Tibial nerve (tissue), 3 donors: ENCODE data around the gene B3GNT9.

Experiments used
- CTCF ChIP-seq, 5 experiments: fragments of 200-600 bp in 3 of 5; fragments of 450-650 bp in 2 of 5; sonication (generic) in 3 of 5; IDR thresholded peaks; one replicate each; pipeline ENCODE4 v1.5.1; 2016 to 2019; ENCODE audit warnings: antibody characterized with exemption in 5 of 5, mild to moderate bottlenecking in 3 of 5, moderate library complexity in 2 of 5
- POLR2A ChIP-seq, 2 donors: fragments of 450-650 bp; IDR thresholded peaks; one replicate each; pipeline ENCODE4 v1.6.1; 2017; ENCODE audit warnings: antibody characterized with exemption in 2 of 2, mild to moderate bottlenecking in 2 of 2, moderate library complexity in 2 of 2

- TF ChIP-seq CTCF (IDR thresholded peaks at IDR 0.05), result no peak
- TF ChIP-seq POLR2A (IDR thresholded peaks at IDR 0.05), result no peak
Measured at GRCh38 chr16:67148221-67148620, 2.6 kb downstream of the B3GNT9 start.
